Effector CD8-positive, alpha-beta T cell (primary cell): Measurements from ENCODE around the gene EIF2B1.

Experiments used
- DNase-seq: peaks from one replicate; lab custom pipeline; 2025; lab: John Stamatoyannopoulos, UW
- total RNA-seq, 4 experiments: gene quantifications; one replicate each; lab custom pipeline; 2026; lab: John Stamatoyannopoulos, UW

EIF2B1 gene
- total RNA-seq, result 58.2 to 76.1 (median 62.3) reads per million in 4 experiments

- DNase-seq, result peak; percentile 92
Observed at GRCh38 chr12:123633379-123634141, at the start of gene EIF2B1, which contains the start of gene GTF2H3. TSS of gene EIF2B1 (minus strand) at chr12:123633686. CDS start at chr12:123633557, 129 bp downstream. TSS of gene GTF2H3 (plus strand) at chr12:123633829. CDS start at chr12:123633860, 31 bp downstream.

DNA sequence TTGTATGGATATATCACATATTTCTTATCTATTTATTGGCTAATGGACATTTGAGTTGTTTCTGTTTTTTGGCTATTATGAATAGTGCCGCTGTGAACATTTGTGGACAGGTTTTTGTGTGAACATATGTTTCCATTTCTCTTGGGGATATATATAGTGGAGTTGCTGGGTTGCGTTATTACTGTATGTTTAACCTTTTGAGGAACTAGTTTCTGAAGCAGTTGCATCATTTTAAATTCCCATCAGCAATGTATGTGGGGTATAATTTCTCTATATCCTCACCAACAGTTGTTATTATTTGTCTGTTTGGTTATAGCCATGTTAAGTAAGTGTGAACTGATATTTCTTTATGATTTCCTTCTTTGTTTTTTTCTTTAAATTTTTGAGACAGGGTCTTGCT is 48.1 kb upstream of the EIF2B1 start:
- no peak for DNase-seq

DNA sequence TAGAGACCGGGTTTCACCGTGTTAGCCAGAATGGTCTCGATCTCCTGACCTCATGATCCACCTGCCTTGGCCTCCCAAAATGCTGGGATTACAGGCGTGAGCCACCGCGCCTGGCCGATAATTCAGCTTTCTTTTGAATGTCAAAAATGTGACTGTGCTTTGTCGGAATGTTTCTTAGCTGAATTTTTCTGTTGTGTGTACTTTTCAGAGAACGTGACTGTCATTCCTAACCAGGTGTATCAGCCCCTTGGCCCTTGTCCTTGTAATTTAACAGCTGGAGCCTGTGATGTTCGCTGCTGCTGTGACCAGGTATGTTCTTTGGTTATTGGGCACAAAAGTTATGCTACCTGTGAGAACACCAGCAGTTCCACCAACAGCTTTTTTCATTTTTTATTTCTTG is 45.5 kb upstream of the EIF2B1 start:
- DNase-seq, result no peak

- no peak for DNase-seq
Observed at GRCh38 chr12:123676616-123677320, 43.3 kb upstream of the EIF2B1 start.

GRCh38 chr12:123675436-123675835 is 42.0 kb upstream of the EIF2B1 start:
- no peak for DNase-seq

DNA sequence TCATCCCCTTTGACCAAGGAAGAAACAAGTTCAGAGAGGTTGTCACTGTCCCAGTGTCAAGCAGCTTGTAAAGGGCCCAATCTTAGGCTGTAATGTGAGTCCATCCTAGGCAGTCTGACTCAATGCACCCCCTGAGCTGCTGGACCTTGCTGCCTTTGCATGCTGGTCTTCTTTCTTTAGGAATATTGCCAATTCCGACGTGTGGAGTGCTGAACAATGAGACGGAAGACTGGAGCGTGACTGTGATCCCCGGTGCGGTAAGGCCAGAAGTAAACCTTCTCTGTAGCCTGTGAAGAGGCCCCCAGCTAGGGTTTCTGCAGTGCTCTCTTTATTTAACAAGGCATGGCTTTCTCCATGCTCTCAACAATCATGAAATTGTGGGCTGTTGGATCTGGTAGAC is 38.4 kb upstream of the EIF2B1 start:
- DNase-seq, result no peak

DNA sequence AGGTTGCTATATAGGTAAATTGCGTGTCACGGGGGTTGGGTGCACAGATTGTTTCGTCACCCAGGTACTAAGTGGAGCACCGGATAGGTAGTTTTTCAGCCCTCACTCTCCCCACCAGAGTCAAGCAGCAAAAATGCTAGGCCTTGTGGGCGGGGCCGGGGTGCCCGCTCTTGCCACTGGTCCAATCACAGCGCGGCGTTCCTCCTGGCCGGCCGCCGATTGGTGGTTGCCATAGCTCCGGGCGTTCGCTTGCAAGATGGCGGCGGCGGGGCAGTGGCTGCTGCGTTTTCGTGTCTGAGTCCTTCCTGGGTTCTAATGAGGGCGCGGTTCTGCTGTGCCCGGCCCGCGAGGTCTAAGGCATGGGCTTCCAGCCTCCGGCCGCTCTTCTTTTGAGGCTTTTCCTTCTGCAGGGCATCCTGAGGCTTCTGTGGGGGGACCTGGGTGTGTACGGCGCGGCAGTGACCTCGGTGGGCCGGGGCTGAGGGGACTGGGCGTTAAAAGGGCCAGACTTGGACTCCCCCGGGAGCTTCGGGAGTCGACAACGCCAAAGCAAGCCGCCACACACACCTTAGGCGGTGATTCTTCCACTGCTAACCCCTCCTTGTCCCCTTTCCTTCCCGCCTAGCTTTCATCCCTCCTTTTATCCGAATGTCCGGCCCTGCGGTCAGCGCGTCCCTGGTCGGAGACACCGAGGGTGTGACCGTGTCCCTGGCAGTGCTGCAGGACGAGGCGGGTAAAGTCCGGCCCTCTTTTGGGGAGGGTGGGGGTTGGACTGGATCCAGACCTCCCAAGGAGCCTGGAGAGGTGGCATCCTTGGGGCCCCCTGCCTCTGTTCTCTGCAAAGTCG is 37.6 kb upstream of the EIF2B1 start, which contains the start of gene TCTN2:
TCTN2 (plus strand) TSS at position 232 of the 847 bp plus-strand sequence; CDS start at position 360, 128 bp downstream.
- DNase-seq, result peak; percentile 91

DNA sequence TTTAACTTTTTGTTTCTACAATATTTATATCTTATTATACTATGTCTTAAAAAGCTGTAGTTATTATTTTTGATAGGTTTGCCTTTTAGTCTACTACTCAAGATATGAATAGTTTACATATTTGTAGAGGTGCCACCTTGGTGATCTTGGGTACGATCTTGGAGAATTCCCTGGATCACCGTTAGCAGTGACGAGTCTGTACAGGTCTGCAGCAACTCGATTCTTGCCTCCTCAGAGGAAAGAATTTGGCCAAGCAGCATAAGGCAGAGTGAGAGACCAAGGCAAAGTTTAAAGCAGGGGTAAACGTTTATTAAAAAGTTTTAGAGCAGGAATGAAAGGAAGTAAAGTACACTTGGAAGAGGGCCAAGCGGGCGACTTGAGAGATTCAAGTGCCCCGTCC is 34.3 kb upstream of the EIF2B1 start:
- no peak for DNase-seq

DNA sequence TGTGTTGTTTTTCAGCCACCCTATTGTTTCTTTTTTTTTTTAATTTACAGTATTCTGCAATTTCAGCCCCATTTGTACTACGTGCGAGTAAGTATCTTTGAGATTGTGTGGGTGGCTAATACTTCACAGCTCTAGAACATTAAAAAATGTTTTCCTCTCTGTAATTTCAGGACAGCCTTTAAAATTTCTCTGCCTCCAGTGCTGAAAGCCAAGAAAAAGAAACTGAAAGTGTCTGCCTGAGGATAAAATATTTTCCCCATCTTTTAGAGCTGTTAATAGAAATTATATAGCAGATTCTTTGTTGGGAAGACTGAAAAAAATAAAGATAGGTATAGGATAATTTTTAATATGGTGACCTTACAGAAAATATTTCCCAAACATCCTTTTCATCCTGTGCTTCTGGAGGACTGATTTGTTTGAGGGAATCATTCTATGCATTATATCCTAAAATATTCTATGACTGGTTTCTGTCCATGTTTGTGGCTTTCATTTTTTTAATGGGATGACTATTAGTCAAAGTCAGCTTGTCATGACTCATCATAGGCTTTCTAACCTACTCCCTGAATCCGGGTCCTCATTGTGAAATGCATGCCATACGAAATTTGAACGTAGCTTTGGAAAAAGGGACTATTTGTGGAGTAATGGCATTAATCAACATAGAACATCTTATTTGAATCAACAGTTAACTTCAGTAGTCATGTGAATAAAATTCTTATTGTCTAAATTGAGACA is 26.7 kb upstream of the EIF2B1 start:
- no peak for DNase-seq

GRCh38 chr12:123657211-123657610 is 23.7 kb upstream of the EIF2B1 start:
- no peak for DNase-seq

DNA sequence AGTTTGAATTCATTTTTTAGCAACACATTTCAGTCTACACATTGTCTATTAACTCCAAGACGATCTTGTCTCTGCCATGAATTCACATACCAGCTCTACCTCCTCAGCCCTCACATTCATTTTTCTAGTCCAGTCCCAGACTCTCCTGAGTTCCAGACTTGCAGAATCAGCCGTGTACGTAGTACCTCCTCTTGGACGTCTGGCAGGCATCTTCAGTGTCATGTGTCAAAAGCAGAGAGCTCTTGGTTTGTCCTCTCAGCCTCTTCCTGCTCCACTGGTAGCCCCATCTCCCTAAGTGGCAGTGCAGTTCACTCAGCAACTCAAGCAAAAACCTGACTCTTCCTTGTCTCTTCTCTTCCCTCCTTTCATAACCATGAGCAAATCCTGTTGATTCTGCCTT is 22.9 kb upstream of the EIF2B1 start:
- no peak for DNase-seq

GRCh38 chr12:123655420-123655819 is 21.9 kb upstream of the EIF2B1 start:
- no peak for DNase-seq

DNA sequence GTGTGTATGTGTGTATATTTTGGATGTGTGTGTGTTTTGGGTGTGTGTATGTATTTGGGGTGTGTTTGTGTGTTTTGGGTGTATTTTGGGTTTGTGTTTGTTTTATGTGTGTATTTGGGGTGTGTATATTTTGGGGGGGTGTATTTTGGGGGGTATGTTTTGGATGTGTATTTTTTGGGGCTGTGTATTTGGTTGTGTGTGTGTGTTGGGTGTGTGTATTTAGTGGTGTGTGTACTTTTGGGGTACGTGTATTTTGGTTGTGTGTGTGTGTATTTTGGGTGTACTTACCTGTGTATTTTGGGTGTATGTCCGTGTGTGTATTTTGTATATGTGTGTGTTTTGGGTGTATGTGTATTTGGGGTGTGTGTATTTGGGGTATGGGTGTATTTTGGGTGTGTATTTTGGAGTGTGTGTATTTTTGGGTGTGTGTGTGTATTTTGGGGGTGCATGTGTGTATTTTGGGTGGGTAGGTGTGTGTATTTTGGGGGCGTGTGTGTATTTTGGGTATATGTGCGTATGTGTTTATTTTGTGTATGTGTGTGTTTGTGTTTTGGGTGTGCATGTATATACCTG is 20.7 kb upstream of the EIF2B1 start:
- DNase-seq, result no peak

DNA sequence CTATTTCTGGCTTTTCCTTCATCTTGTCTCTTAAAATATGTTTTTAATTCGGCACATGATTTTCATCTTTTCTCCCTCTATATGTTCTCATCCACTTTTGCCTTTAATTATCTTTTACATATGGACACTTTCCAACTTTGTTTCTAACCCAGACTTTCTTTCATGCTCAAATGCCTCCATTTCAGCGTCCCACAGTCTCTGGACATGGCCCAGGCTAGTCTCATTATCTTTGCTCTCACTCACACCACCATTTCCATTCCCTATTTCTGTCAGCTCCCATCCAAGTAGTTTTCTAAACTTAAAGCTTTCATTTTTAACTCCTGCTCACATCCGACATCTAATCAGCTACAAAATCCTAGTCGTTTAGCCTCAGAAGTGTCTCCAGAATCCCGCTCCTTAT is 14.9 kb upstream of the EIF2B1 start:
- no peak for DNase-seq

GRCh38 chr12:123645878-123646277 is 12.4 kb upstream of the EIF2B1 start:
- DNase-seq, result no peak

DNA sequence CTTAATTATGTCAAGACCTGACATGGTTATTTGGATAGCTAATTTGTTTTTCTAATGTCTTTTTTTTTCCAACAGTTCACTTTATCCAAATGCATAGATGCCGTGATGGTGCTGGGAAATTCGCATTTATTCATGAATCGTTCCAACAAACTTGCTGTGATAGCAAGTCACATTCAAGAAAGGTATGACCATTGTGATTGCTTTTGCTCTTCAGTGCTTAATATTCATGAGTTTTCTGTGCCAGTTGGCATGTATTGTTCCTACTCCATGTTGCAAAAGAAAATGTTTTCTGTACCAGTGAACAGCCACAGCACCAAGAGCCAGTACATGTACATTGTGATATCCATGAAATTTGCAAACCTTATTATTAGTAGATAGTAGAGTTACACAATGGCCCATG is 11.9 kb upstream of the EIF2B1 start:
- DNase-seq, result no peak

- no peak for DNase-seq
Observed at GRCh38 chr12:123643911-123644310, 10.4 kb upstream of the EIF2B1 start.

GRCh38 chr12:123634142-123634561 is 666 bp upstream of the EIF2B1 start:
- no peak for DNase-seq

- DNase-seq, result no peak
Observed at GRCh38 chr12:123621619-123622530, 11.6 kb downstream of the EIF2B1 start.

DNA sequence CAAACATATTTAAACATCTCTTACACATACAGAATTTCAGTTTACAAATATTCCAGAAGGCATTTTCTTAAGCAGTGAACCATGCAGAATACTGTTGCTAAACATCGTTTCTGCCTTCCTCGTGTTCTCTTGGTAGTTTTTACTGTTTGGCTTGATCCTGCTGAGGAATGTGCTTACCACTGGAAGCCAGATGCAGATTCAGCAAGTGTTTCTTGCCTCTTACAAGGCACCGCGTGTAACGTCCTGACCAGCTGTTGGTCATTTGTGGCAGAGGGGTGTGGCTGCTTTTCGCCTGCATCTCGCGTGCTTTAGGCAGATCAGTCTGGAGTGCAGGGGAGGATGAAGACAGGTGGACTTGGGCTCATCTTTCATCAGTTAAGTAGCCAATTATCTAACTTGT is 12.4 kb downstream of the EIF2B1 start:
- DNase-seq, result no peak
